Stimulated activated CD8-positive, alpha-beta memory T cell treated with anti-CD3 and anti-CD28 coated beads, Interleukin-7, amount 100 ng/mL, for 48 hours (primary cell): ENCODE measurements around the gene PTGER3.
"Not testable (repeated sequence)": the region's sequence is repeated elsewhere in the genome, so short reads cannot be mapped to it uniquely, and the experiment has no call there.

Source experiments
- DNase-seq, 2 donors: peaks; one replicate each; pipeline ENCODE4 v3.0.0-alpha.2; 2020; ENCODE audit warnings: low read depth in 1 of 2; ENCODE audit errors: extremely low read depth in 1 of 2

The PTGER3 gene

GRCh38 chr1:71014178-71014579, 33.4 kb downstream of the PTGER3 start:
- no peak for DNase-seq

- no peak for DNase-seq
Observed at GRCh38 chr1:71002709-71003475, 44.7 kb downstream of the PTGER3 start.

- no peak for DNase-seq
Observed at GRCh38 chr1:71001624-71002023, 46.0 kb downstream of the PTGER3 start.

GRCh38 chr1:70997793-70998192, 49.8 kb downstream of the PTGER3 start:
- no peak for DNase-seq

- DNase-seq = no peak
Observed at GRCh38 chr1:70994753-70995268, 52.8 kb downstream of the PTGER3 start.

- no peak for DNase-seq
Observed at GRCh38 chr1:70993798-70994197, 53.8 kb downstream of the PTGER3 start.

GRCh38 chr1:70992521-70992920, 55.1 kb downstream of the PTGER3 start:
- DNase-seq = no peak

DNA sequence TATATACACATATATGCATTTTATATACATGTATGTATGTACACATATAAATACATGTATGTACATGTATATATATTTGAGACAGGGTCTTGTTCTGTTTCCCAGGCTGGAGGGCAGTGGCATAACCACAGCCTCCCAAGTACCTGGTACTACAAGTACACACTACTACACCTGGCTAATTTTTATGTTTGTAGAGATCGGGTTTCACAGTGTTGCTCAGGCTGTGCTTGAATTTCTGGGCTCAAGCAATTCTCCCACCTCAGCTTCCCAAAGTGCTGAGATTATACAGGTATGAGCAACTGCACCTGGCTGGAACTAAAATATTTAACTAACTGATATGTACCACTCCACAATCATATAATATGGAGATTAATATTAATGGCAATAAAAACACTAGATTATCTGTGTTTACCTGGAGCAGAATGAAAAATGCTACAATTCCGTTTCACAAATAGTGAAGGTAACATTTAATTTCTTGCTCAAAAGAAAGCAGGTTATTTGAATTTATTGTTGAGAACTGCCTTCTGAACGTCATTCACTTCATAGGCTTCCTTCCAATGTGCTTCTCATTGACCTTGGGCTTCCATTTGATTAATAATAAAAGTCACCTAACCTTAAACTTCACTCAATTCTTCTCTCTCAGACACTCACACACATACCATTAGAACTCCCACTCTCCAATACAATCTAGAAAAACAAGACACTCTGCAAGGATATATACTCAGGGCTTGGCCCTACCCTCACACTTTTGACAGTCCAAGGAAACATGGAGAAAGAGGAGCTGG, 57.0 kb downstream of the PTGER3 start:
- DNase-seq = no peak

- DNase-seq = no peak
Observed at GRCh38 chr1:70987497-70987896, 60.1 kb downstream of the PTGER3 start.

GRCh38 chr1:70985776-70986225, 61.8 kb downstream of the PTGER3 start:
- not testable (repeated sequence) for DNase-seq

- not testable (repeated sequence) for DNase-seq
Observed at GRCh38 chr1:70985278-70985677, 62.3 kb downstream of the PTGER3 start.

- no peak for DNase-seq
Observed at GRCh38 chr1:70980361-70980760, 67.3 kb downstream of the PTGER3 start.

DNA sequence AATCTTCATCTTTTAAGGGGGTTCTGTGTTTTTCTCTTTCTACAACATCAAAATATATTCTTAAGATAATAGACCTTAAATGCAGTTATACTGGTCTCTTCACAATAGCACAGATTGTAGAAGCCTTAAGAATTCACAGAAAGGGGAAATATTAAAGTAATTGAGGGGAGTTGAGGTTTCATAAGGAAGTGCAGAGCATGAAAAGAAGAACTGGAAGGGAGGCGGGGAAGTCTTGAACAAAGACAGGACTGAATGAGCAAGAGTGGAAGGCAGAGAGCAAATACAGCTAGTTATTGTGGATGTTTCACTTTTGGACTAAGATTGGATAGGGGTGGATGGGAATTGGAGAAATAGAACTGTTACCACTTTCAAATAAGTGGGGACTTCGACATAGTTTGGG, 67.7 kb downstream of the PTGER3 start:
- no peak for DNase-seq

GRCh38 chr1:70979313-70979712, 68.3 kb downstream of the PTGER3 start:
- no peak for DNase-seq

DNA sequence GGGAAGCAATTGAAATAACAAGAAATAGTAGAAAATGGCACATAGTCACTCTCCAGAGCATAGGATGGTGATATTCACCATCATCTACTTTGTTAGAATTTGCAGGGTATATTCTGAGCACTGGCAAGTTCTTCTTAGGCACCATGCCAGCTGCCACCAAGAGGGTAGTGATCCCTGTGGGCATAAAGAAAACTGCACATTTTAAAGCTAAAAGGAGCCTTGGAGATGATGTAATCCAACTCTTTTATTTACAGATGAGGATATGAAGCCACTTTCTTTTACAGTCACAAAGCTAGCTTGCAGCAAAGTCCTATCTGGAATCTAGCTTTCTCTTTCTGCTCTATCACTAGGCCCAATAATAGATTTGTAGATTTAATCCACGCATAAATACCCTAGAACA, 69.0 kb downstream of the PTGER3 start:
- DNase-seq = no peak

DNA sequence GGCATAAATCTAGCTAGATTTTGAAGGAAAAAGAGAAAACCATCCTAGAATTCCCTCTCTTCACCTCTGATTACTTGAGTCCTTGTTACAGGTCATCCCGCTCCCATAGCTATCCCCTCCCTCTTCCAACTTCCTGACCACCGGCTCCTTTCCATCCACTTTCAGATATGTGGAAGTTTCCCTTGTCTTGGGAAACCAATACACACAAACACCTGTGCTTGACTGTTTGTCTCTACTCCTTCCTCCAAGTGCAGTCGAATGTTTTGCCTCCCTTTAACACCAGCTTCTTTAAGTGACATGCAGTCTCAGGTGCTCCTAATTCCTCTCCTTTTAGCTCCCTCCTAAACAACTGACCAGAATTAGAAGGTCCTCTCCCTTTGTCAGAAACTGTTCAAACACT, 70.0 kb downstream of the PTGER3 start:
- no peak for DNase-seq

DNA sequence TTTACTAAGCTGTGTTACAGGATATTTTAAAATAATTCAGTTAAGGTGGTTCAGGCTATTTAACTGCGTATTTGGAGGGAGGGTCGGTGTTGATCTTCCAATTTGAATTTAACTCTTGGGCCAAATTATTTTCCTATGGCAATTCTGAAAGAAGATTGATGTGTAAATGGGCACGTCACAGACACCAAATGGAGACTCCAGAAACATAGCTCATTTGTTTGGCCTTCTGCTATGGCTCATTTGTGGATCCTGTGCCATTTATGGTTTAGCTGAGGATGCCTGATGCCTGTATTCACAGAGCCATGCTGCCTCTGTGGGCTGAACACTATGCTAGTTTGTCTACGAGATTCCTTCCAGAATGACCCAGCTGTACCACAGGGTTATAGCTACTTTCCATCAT, 70.6 kb downstream of the PTGER3 start:
- no peak for DNase-seq

DNA sequence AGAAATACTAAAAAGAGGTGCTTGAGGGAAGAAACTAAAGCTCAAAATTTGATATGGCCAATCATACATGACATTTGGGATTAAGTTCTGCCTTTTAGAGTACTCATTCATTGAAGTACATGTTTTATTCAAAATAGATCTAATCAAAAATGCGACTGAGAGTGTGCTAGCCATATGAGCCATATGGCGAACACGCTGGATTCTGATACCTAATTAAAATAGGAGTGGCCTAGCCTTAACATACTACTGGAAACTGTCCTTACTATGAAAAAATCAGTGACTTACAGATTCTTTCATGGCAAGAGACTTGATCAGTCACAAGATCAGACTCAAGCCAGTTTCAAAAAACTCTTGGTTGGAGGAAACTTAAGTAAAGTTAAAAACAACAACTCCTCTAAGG, 73.9 kb downstream of the PTGER3 start:
- DNase-seq = no peak

DNA sequence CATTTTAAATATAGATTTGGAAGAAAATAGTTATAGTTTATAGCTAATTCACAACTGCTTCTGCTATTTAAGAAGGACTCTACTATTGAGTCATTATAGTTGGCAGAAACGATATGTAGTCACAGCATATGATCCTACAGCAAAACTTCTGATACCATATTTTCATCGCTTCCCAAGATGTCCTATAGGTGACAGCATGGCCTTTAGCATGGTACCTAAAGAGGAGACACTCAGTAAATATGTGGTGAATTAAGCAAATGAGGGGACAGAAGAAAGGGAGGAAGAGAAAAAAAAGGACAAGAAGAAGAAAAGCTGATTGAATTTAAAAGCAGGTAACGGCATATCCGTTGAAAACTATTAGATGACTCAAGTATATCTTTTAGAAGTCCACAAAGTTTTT, 77.2 kb downstream of the PTGER3 start:
- DNase-seq = no peak

DNA sequence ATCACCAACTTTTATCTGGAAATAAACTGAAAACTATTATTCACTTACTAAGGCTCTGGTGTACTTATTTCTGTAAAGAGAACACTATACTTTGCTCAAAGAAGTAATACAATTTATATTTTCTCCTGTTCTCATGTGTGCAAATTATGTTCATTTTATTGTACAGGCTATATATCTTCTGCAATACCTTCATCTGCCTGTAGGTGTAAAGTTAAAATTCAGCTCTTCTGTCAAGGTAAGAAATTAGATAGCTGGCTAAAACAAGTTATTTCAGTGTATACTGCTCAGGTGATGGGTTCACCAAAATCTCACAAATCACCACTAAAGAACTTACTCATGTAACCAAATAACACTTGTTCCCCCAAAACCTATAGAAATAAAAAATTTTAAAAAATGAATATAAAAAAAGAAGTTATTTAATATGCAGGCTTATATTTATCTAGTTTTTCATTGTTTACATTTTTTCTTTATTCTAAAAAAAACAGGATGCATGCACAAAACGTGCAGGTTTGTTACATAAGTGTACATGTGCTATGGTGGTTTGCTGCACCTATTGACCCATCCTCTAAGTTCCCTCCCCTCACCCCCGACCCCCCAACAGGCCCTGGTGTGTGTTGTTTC, 81.5 kb downstream of the PTGER3 start:
- DNase-seq = no peak

DNA sequence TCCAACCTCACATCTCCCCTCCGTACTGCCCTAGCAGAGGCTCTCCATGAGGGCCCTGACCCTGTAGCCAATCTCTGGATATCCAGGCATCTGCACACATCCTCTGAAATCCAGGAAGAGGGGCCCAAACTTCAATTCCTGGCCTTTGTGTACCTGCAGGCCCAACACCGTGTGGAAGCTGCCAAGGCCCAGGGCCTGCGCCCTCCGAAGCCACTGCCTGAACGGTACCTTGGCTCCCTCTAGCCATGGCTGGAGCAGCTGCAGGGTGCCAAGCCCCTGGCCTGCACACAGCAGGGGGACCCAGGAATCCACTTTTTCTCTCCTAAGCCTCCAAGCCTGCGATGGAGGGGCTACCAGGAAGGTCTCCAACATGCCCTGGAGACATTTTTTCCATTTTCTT, 84.2 kb downstream of the PTGER3 start:
- DNase-seq = no peak
